ENCODE measurements around the gene UROS.

GRCh38 chr10:125769175-125769574 is 53.9 kb downstream of the UROS start:
- TF ChIP-seq CTCF (IDR thresholded peaks at IDR 0.05) (no peak), POLR2A (IDR thresholded peaks at IDR 0.05) (no peak)

Data from thyroid gland (tissue), 4 donors.